Neutrophil (primary cell): ENCODE data around the gene RNGTT.
"Not testable (repeated sequence)": the region's sequence is repeated elsewhere in the genome, so short reads cannot be mapped to it uniquely, and the experiment has no call there.

ENCODE experiments used
- H3K27ac ChIP-seq: fragments of 200-600 bp; sonication (generic); 2 replicates; pipeline ENCODE4 v1.5.1; 2016; ENCODE audit warnings: mild to moderate bottlenecking, moderate library complexity
- H3K27me3 ChIP-seq: fragments of 200-600 bp; sonication (generic); 2 replicates; pipeline ENCODE4 v1.6.0; 2016; ENCODE audit warnings: mild to moderate bottlenecking
- H3K36me3 ChIP-seq: fragments of 200-600 bp; sonication (generic); 2 replicates; pipeline ENCODE4 v1.5.1; 2017
- H3K4me1 ChIP-seq, 2 experiments: fragments of 200-600 bp in 1 of 2; sonication (generic) in 1 of 2; 1 replicate in 1 of 2; 2 replicates in 1 of 2; pipeline versions ENCODE4 v1.5.1 to v1.6.1; 2013 to 2016; ENCODE audit warnings: low read depth in 1 of 2, low read length in 1 of 2, mild to moderate bottlenecking in 1 of 2, moderate library complexity in 1 of 2; ENCODE audit not compliant: control insufficient read depth in 1 of 2, insufficient read depth in 1 of 2
- H3K4me3 ChIP-seq, 2 experiments: fragments of 200-600 bp in 1 of 2; sonication (generic) in 1 of 2; 1 replicate in 1 of 2; 2 replicates in 1 of 2; pipeline ENCODE4 v1.5.1; 2013 to 2016; ENCODE audit warnings: low read depth in 1 of 2, low read length in 1 of 2, mild to moderate bottlenecking in 1 of 2, moderate library complexity in 1 of 2
- H3K9me3 ChIP-seq: fragments of 200-600 bp; sonication (generic); 2 replicates; pipeline ENCODE4 v1.5.1; 2016
- TF ChIP-seq, protein P1 (sequence below): fragments of 200-600 bp; sonication (generic); IDR thresholded peaks from 2 replicates; pipeline ENCODE4 v1.5.1; 2016; ENCODE audit warnings: antibody characterized with exemption

The RNGTT gene

GRCh38 chr6:88982720-88983119 lies 19.3 kb upstream of the RNGTT start:
- Histone ChIP-seq H3K27ac (no peak overlapping the region), H3K36me3 (no peaks in the 10 kb centered on the region), H3K4me3 (no peak overlapping the region), H3K4me1 (no peaks in the 10 kb centered on the region), H3K27me3 (no peaks in the 10 kb centered on the region), H3K9me3 (no peaks in the 10 kb centered on the region)
- TF ChIP-seq, protein P1, sequence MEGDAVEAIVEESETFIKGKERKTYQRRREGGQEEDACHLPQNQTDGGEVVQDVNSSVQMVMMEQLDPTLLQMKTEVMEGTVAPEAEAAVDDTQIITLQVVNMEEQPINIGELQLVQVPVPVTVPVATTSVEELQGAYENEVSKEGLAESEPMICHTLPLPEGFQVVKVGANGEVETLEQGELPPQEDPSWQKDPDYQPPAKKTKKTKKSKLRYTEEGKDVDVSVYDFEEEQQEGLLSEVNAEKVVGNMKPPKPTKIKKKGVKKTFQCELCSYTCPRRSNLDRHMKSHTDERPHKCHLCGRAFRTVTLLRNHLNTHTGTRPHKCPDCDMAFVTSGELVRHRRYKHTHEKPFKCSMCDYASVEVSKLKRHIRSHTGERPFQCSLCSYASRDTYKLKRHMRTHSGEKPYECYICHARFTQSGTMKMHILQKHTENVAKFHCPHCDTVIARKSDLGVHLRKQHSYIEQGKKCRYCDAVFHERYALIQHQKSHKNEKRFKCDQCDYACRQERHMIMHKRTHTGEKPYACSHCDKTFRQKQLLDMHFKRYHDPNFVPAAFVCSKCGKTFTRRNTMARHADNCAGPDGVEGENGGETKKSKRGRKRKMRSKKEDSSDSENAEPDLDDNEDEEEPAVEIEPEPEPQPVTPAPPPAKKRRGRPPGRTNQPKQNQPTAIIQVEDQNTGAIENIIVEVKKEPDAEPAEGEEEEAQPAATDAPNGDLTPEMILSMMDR = peak; percentile 60

DNA sequence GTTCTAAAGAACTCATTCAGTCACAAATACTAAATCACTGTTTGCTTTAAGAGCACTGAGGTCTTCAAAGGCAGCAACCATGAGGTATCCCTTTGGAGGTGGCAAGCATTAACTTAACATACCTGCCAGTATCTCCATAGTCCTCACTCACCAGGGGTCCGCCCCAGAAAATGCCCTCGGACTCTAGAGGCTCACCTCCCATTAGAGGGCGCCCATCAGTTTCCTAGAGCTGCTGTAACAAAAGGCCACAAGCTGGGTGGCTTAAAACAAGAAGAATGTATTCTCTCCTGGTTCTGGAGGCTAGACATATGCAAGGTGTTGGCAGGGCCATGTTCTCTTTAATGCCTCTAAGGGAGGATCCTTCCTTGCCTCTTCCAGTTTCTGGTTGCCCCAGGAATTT lies 12.0 kb upstream of the RNGTT start:
- H3K9me3 ChIP-seq = no peaks in the 10 kb centered on the region
- TF ChIP-seq, protein P1 = no peak
- H3K27ac ChIP-seq = no peak overlapping the region
- H3K27me3 ChIP-seq = no peaks in the 10 kb centered on the region
- H3K36me3 ChIP-seq = no peaks in the 10 kb centered on the region
- H3K4me1 ChIP-seq = no peaks in the 10 kb centered on the region
- no peak overlapping the region for H3K4me3 ChIP-seq

DNA sequence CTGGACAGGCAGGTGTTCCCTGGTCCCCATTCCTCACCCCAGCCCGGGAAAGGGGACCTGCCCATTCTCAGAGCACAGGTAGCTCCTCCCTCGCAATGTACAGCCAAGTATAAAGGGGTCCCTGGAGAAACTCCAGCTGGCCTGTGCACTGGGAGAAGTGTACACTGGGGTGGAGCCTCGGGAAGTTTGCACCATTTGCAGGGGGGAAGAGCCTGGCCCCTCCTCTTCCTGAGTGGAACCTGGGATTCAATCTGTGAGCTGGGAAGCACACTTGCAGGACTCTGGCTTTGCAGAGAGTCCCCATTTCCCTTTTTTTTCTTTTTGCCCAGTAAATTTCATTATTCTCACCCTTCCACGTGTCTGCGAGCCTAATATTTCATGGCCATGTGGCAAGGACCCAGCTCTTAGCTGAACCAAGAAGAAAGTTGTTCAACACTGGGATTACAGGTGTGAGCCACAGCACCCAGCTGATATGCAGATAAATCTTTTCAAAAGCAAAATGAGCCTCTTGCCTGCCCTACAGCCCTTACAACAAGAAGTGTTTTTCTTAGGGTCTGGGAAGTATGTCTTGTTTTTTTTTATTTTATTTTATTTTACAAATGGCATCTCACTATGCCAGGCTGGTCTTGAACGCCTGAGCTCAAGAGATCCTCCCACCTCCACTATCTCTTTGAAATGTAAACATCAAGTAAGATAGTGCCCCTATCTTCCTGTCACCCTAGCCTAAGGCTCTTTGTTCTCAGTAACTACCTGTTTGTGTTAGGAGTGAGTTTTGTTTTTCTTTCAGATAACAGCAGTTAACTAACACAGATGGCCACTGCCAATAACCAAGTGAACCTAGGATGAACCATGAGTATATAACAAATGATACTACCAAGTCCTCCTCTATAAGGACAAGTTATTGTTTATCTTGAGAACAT lies 9.3 kb upstream of the RNGTT start:
- Histone ChIP-seq H3K9me3 (peaks cover 9% of the 10 kb centered on the region), H3K4me1 (no peaks in the 10 kb centered on the region), H3K4me3 (no peak overlapping the region), H3K27me3 (no peaks in the 10 kb centered on the region), H3K36me3 (no peaks in the 10 kb centered on the region), H3K27ac (no peak overlapping the region)
- TF ChIP-seq, protein P1 = no peak

GRCh38 chr6:88970301-88970700 lies 6.9 kb upstream of the RNGTT start:
- no peaks in the 10 kb centered on the region for H3K4me1 ChIP-seq
- H3K36me3 ChIP-seq = no peaks in the 10 kb centered on the region
- H3K9me3 ChIP-seq = peaks cover 15% of the 10 kb centered on the region
- TF ChIP-seq, protein P1 = no peak
- H3K27me3 ChIP-seq = no peaks in the 10 kb centered on the region
- no peak overlapping the region for H3K27ac ChIP-seq
- H3K4me3 ChIP-seq = no peak overlapping the region

- not testable (repeated sequence) for H3K4me3 ChIP-seq, H3K27me3 ChIP-seq, H3K4me1 ChIP-seq, H3K27ac ChIP-seq, H3K36me3 ChIP-seq
- peaks cover 15% of the 10 kb centered on the region for H3K9me3 ChIP-seq
These were observed 5.8 kb upstream of the RNGTT start for GRCh38 chr6:88969255-88969654.

GRCh38 chr6:88967891-88968290 lies 4.5 kb upstream of the RNGTT start:
- H3K4me3 ChIP-seq = no peak overlapping the region
- H3K27ac ChIP-seq = no peak overlapping the region
- no peaks in the 10 kb centered on the region for H3K36me3 ChIP-seq
- TF ChIP-seq, protein P1 = no peak
- no peaks in the 10 kb centered on the region for H3K27me3 ChIP-seq
- peaks cover 15% of the 10 kb centered on the region for H3K9me3 ChIP-seq
- peaks cover 9 to 10% of the 10 kb centered on the region in 2 experiments for H3K4me1 ChIP-seq
